Measurements from ENCODE around the gene DCST2. TPM values are rescaled to one million over a fixed set of nuclear protein-coding genes. Genes with fewer than 3 reads are reported as not detected.

DCST2 gene
- total RNA-seq, 1 experiment from 2014 or later = 0.31 TPM

GRCh38 chr1:155032886-155033285, 695 bp downstream of the DCST2 start:
- no peak for DNase-seq
- Histone ChIP-seq H3K27me3 (ENCODE audit: control insufficient read depth, insufficient read depth, low read length) (no peaks in the 10 kb centered on the region), H3K4me3 (ENCODE audit: insufficient read depth, low read depth, low read length) (no peak overlapping the region), H3K36me3 (replicated peaks; ENCODE audit: control insufficient read depth, insufficient read depth, low read length) (no peaks in the 10 kb centered on the region)

- DNase-seq = no peak
- Histone ChIP-seq H3K27me3 (ENCODE audit: control insufficient read depth, insufficient read depth, low read length) (no peaks in the 10 kb centered on the region), H3K36me3 (replicated peaks; ENCODE audit: control insufficient read depth, insufficient read depth, low read length) (no peaks in the 10 kb centered on the region), H3K4me3 (ENCODE audit: insufficient read depth, low read depth, low read length) (no peak overlapping the region)
Measured at GRCh38 chr1:155030899-155031298, 2.7 kb downstream of the DCST2 start.

GRCh38 chr1:155030243-155030795, 3.3 kb downstream of the DCST2 start:
- Histone ChIP-seq H3K36me3 (replicated peaks; ENCODE audit: control insufficient read depth, insufficient read depth, low read length) (no peaks in the 10 kb centered on the region), H3K4me3 (ENCODE audit: insufficient read depth, low read depth, low read length) (no peak overlapping the region), H3K27me3 (ENCODE audit: control insufficient read depth, insufficient read depth, low read length) (no peaks in the 10 kb centered on the region)
- no peak for DNase-seq

GRCh38 chr1:155029513-155030242, 3.9 kb downstream of the DCST2 start:
- H3K36me3 ChIP-seq (replicated peaks; ENCODE audit: control insufficient read depth, insufficient read depth, low read length) = no peaks in the 10 kb centered on the region
- H3K4me3 ChIP-seq (ENCODE audit: insufficient read depth, low read depth, low read length) = no peak overlapping the region
- DNase-seq = no peak
- H3K27me3 ChIP-seq (ENCODE audit: control insufficient read depth, insufficient read depth, low read length) = no peaks in the 10 kb centered on the region

DNA sequence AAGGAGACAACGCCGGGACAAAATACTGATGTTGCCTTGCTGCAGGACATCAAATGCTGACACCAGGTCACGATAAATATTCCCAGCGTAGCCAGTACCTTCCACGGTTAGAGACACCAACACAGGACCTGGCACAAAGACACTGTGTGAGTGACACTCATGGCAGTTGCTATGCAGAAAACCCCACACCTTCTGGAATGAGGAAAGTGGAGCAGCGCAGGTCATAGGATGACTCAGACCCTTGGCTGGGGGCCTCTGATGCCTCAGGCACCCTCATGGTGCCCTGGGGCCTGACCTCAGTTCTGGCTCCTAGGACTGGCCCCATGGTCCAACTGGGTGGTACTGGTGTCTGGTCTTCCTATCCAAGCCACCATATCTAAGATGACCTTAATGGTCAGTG, 7.0 kb downstream of the DCST2 start:
- H3K36me3 ChIP-seq (replicated peaks; ENCODE audit: control insufficient read depth, insufficient read depth, low read length) = no peaks in the 10 kb centered on the region
- DNase-seq = no peak
- no peaks in the 10 kb centered on the region; the same call in 1 of the 2 replicates for H3K27me3 ChIP-seq (ENCODE audit: control insufficient read depth, insufficient read depth, low read length)
- no peak overlapping the region for H3K4me3 ChIP-seq (ENCODE audit: insufficient read depth, low read depth, low read length)

GRCh38 chr1:155026154-155026553, 7.4 kb downstream of the DCST2 start:
- Histone ChIP-seq H3K4me3 (ENCODE audit: insufficient read depth, low read depth, low read length) (no peak overlapping the region), H3K27me3 (ENCODE audit: control insufficient read depth, insufficient read depth, low read length) (no peaks in the 10 kb centered on the region; the same call in 1 of the 2 replicates), H3K36me3 (replicated peaks; ENCODE audit: control insufficient read depth, insufficient read depth, low read length) (no peaks in the 10 kb centered on the region)
- DNase-seq = peak; percentile 64

DNA sequence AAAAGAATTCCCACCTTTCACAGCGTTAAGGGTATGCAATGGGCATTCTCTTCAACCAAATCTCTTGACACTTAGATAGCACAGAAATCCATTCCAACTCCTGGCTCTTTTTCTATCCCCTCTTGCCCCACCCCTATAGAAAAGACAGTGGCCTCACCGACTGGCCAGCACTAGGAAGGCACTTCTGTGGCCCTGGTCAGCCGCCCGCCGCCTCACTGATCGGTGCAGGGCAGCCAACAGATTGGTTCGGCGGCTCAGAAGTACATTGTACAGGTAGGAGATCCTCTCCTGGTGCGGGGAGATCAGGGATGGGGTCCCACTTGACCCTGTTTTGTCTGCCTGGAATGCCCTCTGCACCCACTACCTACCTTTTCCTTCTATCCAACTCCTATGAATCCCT, 9.3 kb downstream of the DCST2 start:
- Histone ChIP-seq H3K27me3 (ENCODE audit: control insufficient read depth, insufficient read depth, low read length) (no peaks in the 10 kb centered on the region; the same call in 1 of the 2 replicates), H3K4me3 (ENCODE audit: insufficient read depth, low read depth, low read length) (no peak overlapping the region), H3K36me3 (replicated peaks; ENCODE audit: control insufficient read depth, insufficient read depth, low read length) (no peaks in the 10 kb centered on the region)
- no peak for DNase-seq

DNA sequence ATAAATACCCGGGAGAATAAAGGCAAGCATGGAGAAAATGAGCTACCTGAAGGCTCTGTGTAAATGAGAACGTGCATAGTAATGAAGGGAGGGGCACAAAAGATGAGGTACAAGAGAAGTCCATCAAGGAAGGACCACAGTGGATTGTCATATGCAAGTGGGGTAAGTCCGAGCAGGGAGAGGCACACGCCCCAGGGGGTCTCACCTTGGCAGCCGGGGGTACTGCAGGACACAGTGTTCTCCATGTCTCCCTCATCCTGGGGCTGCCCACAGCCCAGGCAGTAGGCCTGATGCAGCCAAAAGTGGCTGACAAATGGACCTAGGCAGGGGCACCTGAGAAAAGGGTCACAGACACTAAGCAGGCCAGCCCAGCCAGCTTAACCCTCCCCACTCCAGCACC, 10.0 kb downstream of the DCST2 start:
- peak; percentile 51 for DNase-seq
- no peaks in the 10 kb centered on the region for H3K36me3 ChIP-seq (replicated peaks; ENCODE audit: control insufficient read depth, insufficient read depth, low read length)
- no peak overlapping the region for H3K4me3 ChIP-seq (ENCODE audit: insufficient read depth, low read depth, low read length)

GRCh38 chr1:155022927-155023236, 10.7 kb downstream of the DCST2 start:
- no peaks in the 10 kb centered on the region; the same call in 1 of the 2 replicates for H3K27me3 ChIP-seq (ENCODE audit: control insufficient read depth, insufficient read depth, low read length)
- H3K36me3 ChIP-seq (replicated peaks; ENCODE audit: control insufficient read depth, insufficient read depth, low read length) = no peaks in the 10 kb centered on the region
- no peak overlapping the region for H3K4me3 ChIP-seq (ENCODE audit: insufficient read depth, low read depth, low read length)
- DNase-seq = no peak

More for the DNA sequence above, 10.0 kb downstream of the DCST2 start:
- no peaks in the 10 kb centered on the region; the same call in 1 of the 2 replicates for H3K27me3 ChIP-seq (ENCODE audit: control insufficient read depth, insufficient read depth, low read length)

DNA sequence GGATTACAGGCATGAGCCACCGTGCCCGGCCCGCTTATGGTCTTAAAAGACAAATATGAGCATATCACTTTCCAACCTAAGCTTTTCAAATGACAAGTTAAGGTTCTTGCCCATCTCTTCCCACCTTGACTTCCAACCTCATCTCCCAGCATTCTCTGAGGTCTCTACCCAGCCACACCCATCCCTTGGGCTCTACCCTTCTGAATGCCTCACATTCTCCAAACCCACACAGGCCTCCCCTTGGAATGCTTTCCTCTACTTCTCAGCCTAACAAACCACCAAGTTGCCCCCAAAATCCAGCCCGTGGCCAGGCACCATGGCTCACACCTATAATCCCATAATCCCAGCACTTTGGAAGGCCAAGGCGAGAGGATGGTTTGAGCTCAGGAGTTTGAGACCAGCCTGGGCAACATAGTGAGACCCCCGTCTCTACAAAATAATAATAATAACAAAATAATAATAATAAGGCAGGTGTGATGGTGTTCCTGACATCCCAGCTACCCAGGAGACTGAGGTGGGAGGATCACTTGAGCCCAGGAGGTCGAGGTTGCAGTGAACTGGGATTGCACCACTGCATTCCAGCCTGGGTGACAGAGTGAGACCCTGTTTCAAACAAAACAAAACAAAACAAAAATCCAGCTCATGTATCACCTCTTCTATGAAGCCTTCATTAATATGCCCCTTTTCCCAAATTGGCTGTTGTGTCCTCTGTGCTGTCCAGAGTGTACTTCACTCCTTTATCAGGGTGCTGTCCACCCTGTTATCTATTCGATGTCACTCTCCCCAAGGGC, 11.2 kb downstream of the DCST2 start:
- H3K4me3 ChIP-seq (ENCODE audit: insufficient read depth, low read depth, low read length) = no peak overlapping the region
- no peaks in the 10 kb centered on the region for H3K36me3 ChIP-seq (replicated peaks; ENCODE audit: control insufficient read depth, insufficient read depth, low read length)
- H3K27me3 ChIP-seq (ENCODE audit: control insufficient read depth, insufficient read depth, low read length) = no peaks in the 10 kb centered on the region; the same call in 1 of the 2 replicates
- no peak for DNase-seq

DNA sequence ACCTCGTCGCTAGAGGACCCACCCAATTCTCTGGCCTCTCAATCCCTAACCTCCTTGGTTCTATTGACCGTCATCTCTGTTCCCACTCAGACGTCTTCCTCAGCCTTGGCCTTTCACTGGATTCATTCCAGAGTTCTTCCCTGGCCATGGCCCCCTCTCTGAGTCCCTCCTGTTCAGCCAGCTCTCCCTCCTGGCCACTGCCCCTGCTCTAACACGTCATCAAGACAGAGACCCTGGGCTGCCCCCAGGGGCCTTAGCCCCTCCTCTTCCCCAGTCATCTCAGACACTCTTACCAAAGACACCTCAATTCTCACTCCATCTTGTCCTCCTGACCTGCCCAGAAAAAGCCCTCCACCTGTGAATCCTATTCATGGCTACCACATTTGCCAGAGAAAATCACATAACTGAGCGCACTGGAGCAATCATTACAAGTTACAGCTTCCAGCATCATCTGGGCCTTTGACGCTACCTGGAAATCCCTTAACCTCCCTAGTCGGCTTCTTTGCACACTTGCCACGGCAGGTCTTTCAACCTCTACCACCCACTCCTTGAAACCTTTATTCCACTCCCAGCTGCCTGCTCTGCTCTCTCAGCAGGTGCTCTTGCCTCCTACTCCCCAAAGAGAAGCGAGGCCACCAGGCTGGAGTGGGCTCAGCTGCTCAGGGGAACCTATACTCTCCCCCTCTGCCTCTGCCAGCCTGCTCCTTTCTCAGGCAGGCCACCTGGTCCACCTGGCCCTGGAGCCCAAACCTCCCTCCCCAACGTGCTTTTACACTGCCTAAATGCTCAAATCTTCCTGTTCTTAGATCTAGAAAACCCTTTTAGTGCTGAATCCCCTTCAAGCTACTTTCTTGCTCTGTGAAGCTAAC, 14.0 kb downstream of the DCST2 start:
- peak; percentile 41 for DNase-seq
- H3K36me3 ChIP-seq (replicated peaks; ENCODE audit: control insufficient read depth, insufficient read depth, low read length) = peaks cover 5% of the 10 kb centered on the region
- H3K27me3 ChIP-seq (ENCODE audit: control insufficient read depth, insufficient read depth, low read length) = no peaks in the 10 kb centered on the region; the same call in 1 of the 2 replicates
- no peak overlapping the region for H3K4me3 ChIP-seq (ENCODE audit: insufficient read depth, low read depth, low read length)

DNA sequence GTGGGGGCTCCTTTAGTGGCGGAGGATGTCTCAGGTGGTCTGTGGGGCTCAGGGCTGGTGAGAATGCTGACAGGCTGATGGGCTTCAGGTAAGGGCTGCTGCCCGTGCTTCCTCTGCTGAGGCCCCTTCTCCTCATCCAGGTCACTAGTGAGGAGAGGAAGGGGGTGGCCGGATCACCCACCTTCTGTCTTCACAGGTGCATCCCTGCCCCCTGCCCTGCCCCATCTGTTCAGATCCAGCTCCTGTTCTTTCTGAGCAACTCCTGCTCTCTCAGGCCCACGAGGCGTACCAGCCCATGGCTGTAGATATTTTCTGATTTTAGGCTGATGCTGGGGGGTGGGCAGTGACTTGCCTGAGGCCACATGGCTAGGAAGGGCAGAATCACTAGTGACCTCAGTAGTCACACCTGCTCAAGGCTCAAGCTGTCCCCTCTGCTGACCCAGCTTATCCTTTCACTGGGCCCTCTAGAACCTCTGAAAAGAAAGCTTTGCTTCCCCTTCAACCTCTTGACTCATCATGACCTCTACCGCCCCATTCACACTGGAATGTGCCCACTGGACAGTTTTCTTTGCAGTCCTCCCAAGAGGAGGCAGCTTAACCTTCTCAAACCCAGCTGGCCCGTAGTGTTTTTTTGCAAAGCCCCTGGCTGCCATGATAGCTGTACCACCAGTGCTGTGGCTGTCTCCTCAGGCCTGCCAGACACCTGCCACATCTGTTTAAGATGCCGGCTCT, 14.8 kb downstream of the DCST2 start:
- H3K4me3 ChIP-seq (ENCODE audit: insufficient read depth, low read depth, low read length) = no peak overlapping the region
- H3K27me3 ChIP-seq (ENCODE audit: control insufficient read depth, insufficient read depth, low read length) = no peaks in the 10 kb centered on the region; the same call in 1 of the 2 replicates
- no peak for DNase-seq
- H3K36me3 ChIP-seq (replicated peaks; ENCODE audit: control insufficient read depth, insufficient read depth, low read length) = peaks cover 7% of the 10 kb centered on the region

DNA sequence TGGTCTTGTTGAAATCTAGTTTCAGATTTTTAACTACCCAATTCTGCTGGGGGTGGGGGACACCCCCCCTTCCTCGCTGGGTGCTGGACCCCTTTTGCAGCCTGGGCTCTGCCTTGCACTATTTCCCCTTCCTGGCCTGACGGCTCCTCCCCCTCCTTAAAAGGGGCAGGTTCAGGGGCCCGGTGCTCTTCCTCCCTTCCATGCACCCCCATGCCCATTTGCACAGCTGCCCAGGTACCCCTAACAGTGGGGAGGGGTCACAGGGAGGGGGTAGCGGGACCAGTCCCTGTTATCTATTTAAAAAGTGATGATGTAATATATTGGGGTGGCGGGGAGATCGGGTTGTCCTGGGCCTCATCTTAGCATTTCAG, 15.7 kb downstream of the DCST2 start:
- Histone ChIP-seq H3K4me3 (ENCODE audit: insufficient read depth, low read depth, low read length) (peak overlapping the region; percentile 49), H3K27me3 (ENCODE audit: control insufficient read depth, insufficient read depth, low read length) (no peaks in the 10 kb centered on the region), H3K36me3 (replicated peaks; ENCODE audit: control insufficient read depth, insufficient read depth, low read length) (peaks cover 7% of the 10 kb centered on the region)
- peak; percentile 62 for DNase-seq
